Activated naive CD8-positive, alpha-beta T cell treated with anti-CD3 and anti-CD28 coated beads, Interleukin-2, amount 50 U/mL, for 24 hours (primary cell): ENCODE results near the gene SETD2.
"Not testable (repeated sequence)": the region's sequence is repeated elsewhere in the genome, so short reads cannot be mapped to it uniquely, and the experiment has no call there.

Experiments used
- ATAC-seq: fragments of 150-1000 bp; cut with Tn5 transposase; one replicate; pipeline ENCODE4 v1.10.0; 2021
- DNase-seq: peaks from one replicate; pipeline ENCODE4 v3.0.0; 2021
- H3K27ac Mint-ChIP-seq: one replicate; pipeline ENCODE4 v1.8.0; 2021; ENCODE audit warnings: mild to moderate bottlenecking, mixed read lengths
- H3K27me3 Mint-ChIP-seq: one replicate; pipeline ENCODE4 v1.8.0; 2021; ENCODE audit warnings: mixed read lengths
- H3K36me3 Mint-ChIP-seq: one replicate; pipeline ENCODE4 v1.8.0; 2021; ENCODE audit warnings: low read depth, mixed read lengths
- H3K4me1 Mint-ChIP-seq: one replicate; pipeline ENCODE4 v1.8.0; 2021; ENCODE audit warnings: mixed read lengths
- H3K4me3 Mint-ChIP-seq: one replicate; pipeline ENCODE4 v1.8.0; 2021; ENCODE audit warnings: mild to moderate bottlenecking, moderate library complexity, mixed read lengths
- H3K9me3 Mint-ChIP-seq: one replicate; pipeline ENCODE4 v1.8.0; 2021; ENCODE audit warnings: mixed read lengths

SETD2 gene

GRCh38 chr3:47102081-47102600 is 61.8 kb downstream of the SETD2 start:
- no peak for DNase-seq
- Mint-ChIP-seq H3K4me3 (no peak overlapping the region), H3K36me3 (peaks cover 28% of the 10 kb centered on the region), H3K9me3 (no peaks in the 10 kb centered on the region), H3K27me3 (no peaks in the 10 kb centered on the region), H3K4me1 (no peaks in the 10 kb centered on the region), H3K27ac (no peak overlapping the region)
- no peak for ATAC-seq

GRCh38 chr3:47098910-47099309 is 65.0 kb downstream of the SETD2 start:
- Mint-ChIP-seq H3K9me3 (no peaks in the 10 kb centered on the region), H3K4me3 (no peak overlapping the region), H3K4me1 (no peaks in the 10 kb centered on the region), H3K27me3 (no peaks in the 10 kb centered on the region), H3K36me3 (peaks cover 38% of the 10 kb centered on the region), H3K27ac (no peak overlapping the region)
- ATAC-seq (no peak), DNase-seq (no peak)

DNA sequence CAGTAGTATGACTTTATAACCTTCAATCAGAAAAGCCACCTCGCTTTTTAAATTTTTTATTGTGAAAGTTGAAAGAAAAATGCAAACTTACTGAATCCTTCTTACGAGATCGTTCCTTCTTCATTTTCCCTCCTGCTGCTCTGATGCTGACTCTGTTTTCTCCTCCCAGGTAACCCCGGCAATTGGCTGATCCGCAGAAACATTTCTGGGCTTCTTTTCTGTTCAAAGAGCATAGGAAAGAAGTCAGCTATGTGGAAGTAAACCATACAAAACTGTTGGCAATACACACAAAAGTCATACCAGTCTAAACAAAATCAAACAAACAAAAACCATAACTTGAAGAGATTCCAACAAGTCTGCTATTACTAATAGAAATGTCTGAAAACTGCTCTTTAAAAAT is 66.0 kb downstream of the SETD2 start:
- ATAC-seq, result no peak
- Mint-ChIP-seq H3K27ac (no peak overlapping the region), H3K36me3 (peaks cover 37% of the 10 kb centered on the region), H3K9me3 (no peaks in the 10 kb centered on the region), H3K27me3 (no peaks in the 10 kb centered on the region), H3K4me3 (no peak overlapping the region), H3K4me1 (no peaks in the 10 kb centered on the region)
- DNase-seq, result no peak

GRCh38 chr3:47096959-47097358 is 67.0 kb downstream of the SETD2 start:
- H3K9me3 Mint-ChIP-seq, result no peaks in the 10 kb centered on the region
- no peak overlapping the region for H3K27ac Mint-ChIP-seq
- H3K4me3 Mint-ChIP-seq, result no peak overlapping the region
- no peaks in the 10 kb centered on the region for H3K27me3 Mint-ChIP-seq
- peaks cover 31% of the 10 kb centered on the region for H3K36me3 Mint-ChIP-seq
- ATAC-seq, result no peak
- H3K4me1 Mint-ChIP-seq, result no peaks in the 10 kb centered on the region
- no peak for DNase-seq

GRCh38 chr3:47092090-47092489 is 71.8 kb downstream of the SETD2 start:
- Mint-ChIP-seq H3K4me3 (no peak overlapping the region), H3K36me3 (peaks cover 30% of the 10 kb centered on the region), H3K9me3 (no peaks in the 10 kb centered on the region), H3K4me1 (peaks cover 4% of the 10 kb centered on the region), H3K27ac (no peak overlapping the region), H3K27me3 (no peaks in the 10 kb centered on the region)
- no peak for ATAC-seq
- no peak for DNase-seq

GRCh38 chr3:47089630-47090029 is 74.3 kb downstream of the SETD2 start:
- Mint-ChIP-seq H3K9me3 (no peaks in the 10 kb centered on the region), H3K27me3 (no peaks in the 10 kb centered on the region), H3K27ac (no peak overlapping the region), H3K4me3 (no peak overlapping the region), H3K4me1 (peaks cover 4% of the 10 kb centered on the region), H3K36me3 (peaks cover 29% of the 10 kb centered on the region)
- DNase-seq (no peak), ATAC-seq (no peak)

DNA sequence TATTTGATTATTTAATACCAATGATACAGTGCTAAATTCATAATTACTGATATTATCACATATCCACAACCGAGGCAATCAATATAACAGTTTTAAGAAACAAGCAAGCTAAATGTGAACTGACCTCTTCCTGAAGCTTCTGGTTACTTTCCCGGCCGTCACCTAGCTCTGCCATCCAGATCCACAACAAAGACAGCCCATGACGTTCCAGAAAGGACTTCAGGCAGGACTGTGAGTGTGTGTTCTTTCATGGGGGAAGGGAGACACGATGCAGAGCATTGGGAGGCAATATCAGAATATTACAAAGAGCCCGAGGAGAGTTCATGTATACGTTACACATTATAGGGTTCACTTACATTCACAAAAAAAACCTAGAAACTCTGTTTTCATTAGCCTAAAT is 77.8 kb downstream of the SETD2 start:
- H3K9me3 Mint-ChIP-seq, result no peaks in the 10 kb centered on the region
- H3K4me3 Mint-ChIP-seq, result no peak overlapping the region
- DNase-seq (no peak), ATAC-seq (no peak)
- peaks cover 12% of the 10 kb centered on the region for H3K4me1 Mint-ChIP-seq
- H3K36me3 Mint-ChIP-seq, result peaks cover 50% of the 10 kb centered on the region
- H3K27ac Mint-ChIP-seq, result no peak overlapping the region
- H3K27me3 Mint-ChIP-seq, result no peaks in the 10 kb centered on the region

- Mint-ChIP-seq H3K36me3 (peaks cover 62% of the 10 kb centered on the region), H3K4me1 (peaks cover 10% of the 10 kb centered on the region), H3K9me3 (no peaks in the 10 kb centered on the region), H3K27ac (no peak overlapping the region), H3K27me3 (no peaks in the 10 kb centered on the region), H3K4me3 (no peak overlapping the region)
- no peak for ATAC-seq
- DNase-seq, result no peak
These were observed 80.1 kb downstream of the SETD2 start for GRCh38 chr3:47083786-47084185.

- Mint-ChIP-seq H3K4me1 (peaks cover 10% of the 10 kb centered on the region), H3K4me3 (no peak overlapping the region), H3K9me3 (no peaks in the 10 kb centered on the region), H3K27ac (peak overlapping the region; percentile 1), H3K27me3 (no peaks in the 10 kb centered on the region), H3K36me3 (peaks cover 64% of the 10 kb centered on the region)
- no peak for ATAC-seq
- DNase-seq, result no peak
These were observed 81.4 kb downstream of the SETD2 start for GRCh38 chr3:47082519-47082918.

DNA sequence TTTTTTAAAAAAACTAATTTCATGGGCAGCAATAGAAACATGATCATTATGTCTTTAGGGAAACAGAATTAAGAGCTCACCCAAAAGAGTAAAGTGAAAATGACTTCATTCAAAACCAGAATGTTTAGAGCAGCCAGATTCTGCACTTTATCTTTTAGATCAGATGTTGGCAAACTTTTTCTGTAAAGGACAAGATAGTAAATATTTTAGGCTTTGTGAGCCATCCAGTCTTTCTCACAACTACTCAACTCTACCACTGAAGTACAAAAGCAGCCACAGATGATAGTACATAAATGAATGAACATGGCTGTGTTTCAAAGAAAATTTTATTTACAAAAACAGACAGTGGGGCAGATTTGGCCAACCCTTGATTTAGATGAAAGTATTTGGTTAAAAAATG is 84.5 kb downstream of the SETD2 start:
- peaks cover 62% of the 10 kb centered on the region for H3K36me3 Mint-ChIP-seq
- no peaks in the 10 kb centered on the region for H3K9me3 Mint-ChIP-seq
- H3K4me3 Mint-ChIP-seq, result no peak overlapping the region
- H3K4me1 Mint-ChIP-seq, result peaks cover 10% of the 10 kb centered on the region
- H3K27me3 Mint-ChIP-seq, result no peaks in the 10 kb centered on the region
- DNase-seq (no peak), ATAC-seq (no peak)
- H3K27ac Mint-ChIP-seq, result no peak overlapping the region

DNA sequence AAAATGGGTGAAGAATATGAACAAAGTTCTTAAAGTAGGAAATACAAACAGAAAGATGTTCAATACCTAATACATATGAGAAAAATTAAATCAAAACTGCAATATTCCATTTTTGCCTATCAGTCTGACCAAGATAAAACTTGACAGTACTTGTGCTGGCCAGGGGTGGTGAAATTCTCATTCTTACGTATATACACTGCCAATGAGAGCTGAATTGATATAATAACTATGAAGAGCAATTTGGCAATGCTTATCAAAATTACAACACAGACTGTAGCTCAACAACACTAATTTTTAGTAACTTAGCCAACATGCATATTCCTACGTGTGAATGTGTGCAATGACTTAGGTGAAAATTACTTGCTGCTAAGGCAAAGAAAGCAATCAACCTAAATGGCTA is 90.2 kb downstream of the SETD2 start:
- Mint-ChIP-seq H3K27ac (no peak overlapping the region), H3K4me1 (peaks cover 6% of the 10 kb centered on the region), H3K36me3 (peaks cover 33% of the 10 kb centered on the region), H3K4me3 (no peak overlapping the region), H3K9me3 (no peaks in the 10 kb centered on the region), H3K27me3 (no peaks in the 10 kb centered on the region)
- ATAC-seq (no peak), DNase-seq (no peak)

- DNase-seq, result no peak
- ATAC-seq, result no peak
- H3K36me3 Mint-ChIP-seq, result peaks cover 21% of the 10 kb centered on the region
- peaks cover 6% of the 10 kb centered on the region for H3K4me1 Mint-ChIP-seq
- no peaks in the 10 kb centered on the region for H3K9me3 Mint-ChIP-seq
- H3K27ac Mint-ChIP-seq, result no peak overlapping the region
- no peaks in the 10 kb centered on the region for H3K27me3 Mint-ChIP-seq
- H3K4me3 Mint-ChIP-seq, result no peak overlapping the region
These were observed 93.1 kb downstream of the SETD2 start for GRCh38 chr3:47070770-47071169.

GRCh38 chr3:47066259-47066658 is 97.7 kb downstream of the SETD2 start:
- H3K36me3 Mint-ChIP-seq, result peaks cover 36% of the 10 kb centered on the region
- ATAC-seq, H3K27ac Mint-ChIP-seq, H3K9me3 Mint-ChIP-seq, DNase-seq, H3K4me3 Mint-ChIP-seq, H3K27me3 Mint-ChIP-seq, H3K4me1 Mint-ChIP-seq: not testable (repeated sequence)

DNA sequence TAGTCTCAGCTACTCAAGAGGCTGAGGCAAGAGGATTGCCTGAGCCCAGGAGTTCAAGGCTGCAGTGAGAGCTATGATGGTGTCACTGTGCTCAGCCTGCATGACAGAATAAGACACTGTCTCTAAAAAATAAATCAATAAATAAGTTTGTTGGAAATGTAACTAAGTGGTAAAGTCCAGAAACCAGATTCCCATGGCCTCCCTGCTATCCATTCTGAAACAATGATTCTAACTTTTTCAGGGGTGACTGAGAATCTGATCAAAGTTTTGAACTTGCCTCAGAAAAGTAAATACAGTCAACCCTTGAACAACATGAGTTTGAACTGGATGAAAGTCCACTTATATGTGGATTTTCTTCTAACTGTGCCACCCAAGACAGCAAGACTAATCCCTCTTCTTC is 98.2 kb downstream of the SETD2 start:
- H3K36me3 Mint-ChIP-seq, result peaks cover 37% of the 10 kb centered on the region
- H3K4me3 Mint-ChIP-seq, result no peak overlapping the region
- H3K9me3 Mint-ChIP-seq, result no peaks in the 10 kb centered on the region
- peaks cover 4% of the 10 kb centered on the region for H3K4me1 Mint-ChIP-seq
- no peaks in the 10 kb centered on the region for H3K27me3 Mint-ChIP-seq
- no peak for DNase-seq
- no peak overlapping the region for H3K27ac Mint-ChIP-seq
- no peak for ATAC-seq

GRCh38 chr3:47065058-47065457 is 98.9 kb downstream of the SETD2 start:
- peaks cover 37% of the 10 kb centered on the region for H3K36me3 Mint-ChIP-seq
- no peak overlapping the region for H3K4me3 Mint-ChIP-seq

GRCh38 chr3:47057212-47057671 is 106.7 kb downstream of the SETD2 start:
- Mint-ChIP-seq H3K27me3 (no peaks in the 10 kb centered on the region), H3K9me3 (no peaks in the 10 kb centered on the region), H3K4me3 (peak overlapping the region; percentile 16), H3K4me1 (peaks cover 38% of the 10 kb centered on the region), H3K27ac (peak overlapping the region; percentile 73), H3K36me3 (peaks cover 45% of the 10 kb centered on the region)
- peak; percentile 92 for ATAC-seq
- DNase-seq, result peak; percentile 29

More at GRCh38 chr3:47065058-47065457, 98.9 kb downstream of the SETD2 start:
- DNase-seq (no peak), ATAC-seq (no peak)
- Mint-ChIP-seq H3K27ac (no peak overlapping the region), H3K4me1 (peaks cover 4% of the 10 kb centered on the region), H3K27me3 (no peaks in the 10 kb centered on the region), H3K9me3 (no peaks in the 10 kb centered on the region)
